Rectal smooth muscle tissue (tissue), 1 donor: ENCODE results near the gene CORO6.

ENCODE experiments used
- H3K27ac ChIP-seq: one replicate; pipeline ENCODE4 v1.7.0; 2013; ENCODE audit warnings: low read depth, low read length, inconsistent platforms
- H3K27me3 ChIP-seq: one replicate; pipeline ENCODE4 v1.7.0; 2013; ENCODE audit warnings: low read length; ENCODE audit not compliant: control insufficient read depth, insufficient read depth
- H3K36me3 ChIP-seq: one replicate; pipeline ENCODE4 v1.7.0; 2013; ENCODE audit warnings: low read length; ENCODE audit not compliant: control insufficient read depth, insufficient read depth
- H3K4me1 ChIP-seq: one replicate; pipeline ENCODE4 v1.7.0; 2013; ENCODE audit warnings: low read length; ENCODE audit not compliant: control insufficient read depth, insufficient read depth
- H3K4me3 ChIP-seq: one replicate; pipeline ENCODE4 v1.7.0; 2013; ENCODE audit warnings: low read length
- H3K9ac ChIP-seq: one replicate; pipeline ENCODE4 v1.7.0; 2013; ENCODE audit warnings: low read length

CORO6 gene

GRCh38 chr17:29583324-29584248 is 39.1 kb downstream of the CORO6 start:
- Histone ChIP-seq H3K4me1 (peaks cover 10% of the 10 kb centered on the region), H3K4me3 (no peak overlapping the region), H3K27me3 (no peaks in the 10 kb centered on the region), H3K9ac (no peak overlapping the region), H3K36me3 (no peaks in the 10 kb centered on the region), H3K27ac (no peak overlapping the region)

- Histone ChIP-seq H3K27me3 (no peaks in the 10 kb centered on the region), H3K9ac (no peak overlapping the region), H3K4me1 (peaks cover 6% of the 10 kb centered on the region), H3K27ac (no peak overlapping the region), H3K4me3 (no peak overlapping the region), H3K36me3 (peaks cover 3% of the 10 kb centered on the region)
Measured at GRCh38 chr17:29582772-29583171, 39.9 kb downstream of the CORO6 start.

GRCh38 chr17:29582254-29582765 is 40.4 kb downstream of the CORO6 start:
- Histone ChIP-seq H3K27me3 (no peaks in the 10 kb centered on the region), H3K4me3 (no peak overlapping the region), H3K9ac (no peak overlapping the region), H3K27ac (no peak overlapping the region), H3K36me3 (peaks cover 3% of the 10 kb centered on the region), H3K4me1 (peaks cover 8% of the 10 kb centered on the region)

GRCh38 chr17:29581583-29582253 is 41.0 kb downstream of the CORO6 start:
- H3K4me1 ChIP-seq: peaks cover 10% of the 10 kb centered on the region
- H3K36me3 ChIP-seq: peaks cover 3% of the 10 kb centered on the region
- H3K4me3 ChIP-seq: no peak overlapping the region
- no peaks in the 10 kb centered on the region for H3K27me3 ChIP-seq
- no peak overlapping the region for H3K27ac ChIP-seq
- no peak overlapping the region for H3K9ac ChIP-seq

GRCh38 chr17:29579866-29580771 is 42.6 kb downstream of the CORO6 start:
- H3K27me3 ChIP-seq: no peaks in the 10 kb centered on the region
- no peak overlapping the region for H3K9ac ChIP-seq
- no peak overlapping the region for H3K4me3 ChIP-seq
- peaks cover 18% of the 10 kb centered on the region for H3K36me3 ChIP-seq
- H3K4me1 ChIP-seq: peaks cover 10% of the 10 kb centered on the region
- no peak overlapping the region for H3K27ac ChIP-seq

GRCh38 chr17:29578626-29579485 is 43.9 kb downstream of the CORO6 start:
- no peak overlapping the region for H3K4me3 ChIP-seq
- no peak overlapping the region for H3K9ac ChIP-seq
- peaks cover 23% of the 10 kb centered on the region for H3K36me3 ChIP-seq
- peaks cover 10% of the 10 kb centered on the region for H3K4me1 ChIP-seq
- no peaks in the 10 kb centered on the region for H3K27me3 ChIP-seq
- H3K27ac ChIP-seq: no peak overlapping the region

GRCh38 chr17:29577385-29578211 is 45.1 kb downstream of the CORO6 start:
- no peak overlapping the region for H3K4me3 ChIP-seq
- H3K27ac ChIP-seq: peak overlapping the region; percentile 59
- peaks cover 23% of the 10 kb centered on the region for H3K36me3 ChIP-seq
- H3K4me1 ChIP-seq: peaks cover 10% of the 10 kb centered on the region
- no peaks in the 10 kb centered on the region for H3K27me3 ChIP-seq
- no peak overlapping the region for H3K9ac ChIP-seq

- Histone ChIP-seq H3K27me3 (no peaks in the 10 kb centered on the region), H3K27ac (no peak overlapping the region), H3K4me3 (no peak overlapping the region), H3K9ac (no peak overlapping the region), H3K36me3 (peaks cover 23% of the 10 kb centered on the region), H3K4me1 (peaks cover 13% of the 10 kb centered on the region)
Measured at GRCh38 chr17:29577001-29577370, 45.7 kb downstream of the CORO6 start.

GRCh38 chr17:29576214-29577000 is 46.3 kb downstream of the CORO6 start:
- Histone ChIP-seq H3K9ac (no peak overlapping the region), H3K4me1 (peaks cover 13% of the 10 kb centered on the region), H3K27ac (no peak overlapping the region), H3K4me3 (no peak overlapping the region), H3K27me3 (no peaks in the 10 kb centered on the region), H3K36me3 (peaks cover 26% of the 10 kb centered on the region)

- no peak overlapping the region for H3K9ac ChIP-seq
Measured at GRCh38 chr17:29575511-29576213, 47.0 kb downstream of the CORO6 start.

More at GRCh38 chr17:29575511-29576213, 47.0 kb downstream of the CORO6 start:
- H3K4me3 ChIP-seq: no peak overlapping the region
- H3K27me3 ChIP-seq: no peaks in the 10 kb centered on the region
- peaks cover 26% of the 10 kb centered on the region for H3K36me3 ChIP-seq
- peaks cover 13% of the 10 kb centered on the region for H3K4me1 ChIP-seq
- no peak overlapping the region for H3K27ac ChIP-seq
